Esophagus squamous epithelium (tissue), 4 donors: Measurements from ENCODE around the gene ABHD13.

ENCODE experiments used
- CTCF ChIP-seq, 6 experiments: fragments of 450-650 bp in 4 of 6; fragments of 200-600 bp in 2 of 6; sonication (generic) in 2 of 6; IDR thresholded peaks; one replicate each; pipeline ENCODE4 v1.5.1; 2016 to 2019; ENCODE audit warnings: antibody characterized with exemption in 6 of 6, mild to moderate bottlenecking in 4 of 6, moderate library complexity in 4 of 6
- POLR2A ChIP-seq, 4 donors: fragments of 450-650 bp; IDR thresholded peaks; one replicate each; pipeline ENCODE4 v1.6.1; 2017; ENCODE audit warnings: antibody characterized with exemption in 4 of 4, mild to moderate bottlenecking in 4 of 4, moderate library complexity in 3 of 4

- TF ChIP-seq POLR2A (IDR thresholded peaks at IDR 0.05): no peak
- no peak for TF ChIP-seq CTCF (IDR thresholded peaks at IDR 0.05)
These were observed 41.4 kb upstream of the ABHD13 start for GRCh38 chr13:108176685-108177274.
